Activated T-helper 17 cell treated with anti-CD3 and anti-CD28 coated beads, Interleukin-2, amount 50 U/mL, for 72 hours (primary cell): Measurements from ENCODE around the gene PCDHB10. TPM values are rescaled to one million over a fixed set of nuclear protein-coding genes. Genes with fewer than 3 reads are reported as not detected.
"Not testable (repeated sequence)": the region's sequence is repeated elsewhere in the genome, so short reads cannot be mapped to it uniquely, and the experiment has no call there.

Experiments
- ATAC-seq: fragments of 150-1000 bp; cut with Tn5 transposase; replicated peaks from 2 replicates; pipeline ENCODE4 v1.10.0; 2021; ENCODE audit warnings: mild to moderate bottlenecking, moderate library complexity
- H3K27ac Mint-ChIP-seq: one replicate; pipeline ENCODE4 v1.8.0; 2022; ENCODE audit warnings: mixed read lengths
- H3K27me3 Mint-ChIP-seq: one replicate; pipeline ENCODE4 v1.8.0; 2022; ENCODE audit warnings: mixed read lengths
- H3K36me3 Mint-ChIP-seq: one replicate; pipeline ENCODE4 v1.8.0; 2022; ENCODE audit warnings: low read depth, mild to moderate bottlenecking, mixed read lengths
- H3K4me1 Mint-ChIP-seq: one replicate; pipeline ENCODE4 v1.8.0; 2022; ENCODE audit warnings: mixed read lengths
- H3K4me3 Mint-ChIP-seq: one replicate; pipeline ENCODE4 v1.8.0; 2022; ENCODE audit warnings: mild to moderate bottlenecking, mixed read lengths
- H3K9me3 Mint-ChIP-seq: one replicate; pipeline ENCODE4 v1.8.0; 2022; ENCODE audit warnings: mixed read lengths
- total RNA-seq, 2 donors: library from RNA; stranded (reverse); gene quantifications; one replicate each; pipeline ENCODE4 v1.2.3, GENCODE V29; 2022

The PCDHB10 gene
- total RNA-seq, 2 donors from 2014 or later, result not detected

DNA sequence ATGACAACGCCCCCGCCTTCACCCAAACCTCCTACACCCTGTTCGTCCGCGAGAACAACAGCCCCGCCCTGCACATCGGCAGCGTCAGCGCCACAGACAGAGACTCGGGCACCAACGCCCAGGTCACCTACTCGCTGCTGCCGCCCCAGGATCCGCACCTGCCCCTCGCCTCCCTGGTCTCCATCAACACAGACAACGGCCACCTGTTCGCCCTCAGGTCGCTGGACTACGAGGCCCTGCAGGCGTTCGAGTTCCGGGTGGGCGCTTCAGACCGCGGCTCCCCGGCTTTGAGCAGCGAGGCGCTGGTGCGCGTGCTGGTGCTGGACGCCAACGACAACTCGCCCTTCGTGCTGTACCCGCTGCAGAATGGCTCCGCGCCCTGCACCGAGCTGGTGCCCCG, 12.8 kb upstream of the PCDHB10 start:
- H3K9me3 Mint-ChIP-seq, H3K4me1 Mint-ChIP-seq, ATAC-seq, H3K36me3 Mint-ChIP-seq, H3K4me3 Mint-ChIP-seq, H3K27ac Mint-ChIP-seq: not testable (repeated sequence)
- H3K27me3 Mint-ChIP-seq, result peaks cover 26% of the 10 kb centered on the region

DNA sequence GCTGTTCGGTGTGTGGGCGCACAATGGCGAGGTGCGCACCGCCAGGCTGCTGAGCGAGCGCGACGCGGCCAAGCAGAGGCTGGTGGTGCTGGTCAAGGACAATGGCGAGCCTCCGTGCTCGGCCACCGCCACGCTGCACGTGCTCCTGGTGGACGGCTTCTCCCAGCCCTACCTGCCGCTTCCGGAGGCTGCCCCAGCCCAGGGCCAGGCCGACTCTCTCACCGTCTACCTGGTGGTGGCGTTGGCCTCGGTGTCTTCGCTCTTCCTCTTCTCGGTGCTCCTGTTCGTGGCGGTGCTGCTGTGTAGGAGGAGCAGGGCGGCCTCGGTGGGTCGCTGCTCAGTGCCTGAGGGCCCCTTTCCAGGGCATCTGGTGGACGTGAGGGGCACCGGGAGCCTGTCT, 12.3 kb upstream of the PCDHB10 start:
- H3K4me3 Mint-ChIP-seq, H3K9me3 Mint-ChIP-seq, H3K36me3 Mint-ChIP-seq, H3K27ac Mint-ChIP-seq, ATAC-seq, H3K4me1 Mint-ChIP-seq: not testable (repeated sequence)
- H3K27me3 Mint-ChIP-seq, result peaks cover 31% of the 10 kb centered on the region

- Mint-ChIP-seq H3K27ac (no peak overlapping the region), H3K36me3 (no peaks in the 10 kb centered on the region), H3K27me3 (peaks cover 34% of the 10 kb centered on the region), H3K4me3 (no peak overlapping the region), H3K9me3 (no peaks in the 10 kb centered on the region), H3K4me1 (no peaks in the 10 kb centered on the region)
- ATAC-seq, result no peak
Observed at GRCh38 chr5:141180313-141180712, 11.8 kb upstream of the PCDHB10 start.

GRCh38 chr5:141182248-141182647, 9.9 kb upstream of the PCDHB10 start, which contains the start of gene PCDHB16:
Gene PCDHB16 (plus strand): TSS chr5:141182387. CDS start chr5:141182560, 173 bp downstream.
- Mint-ChIP-seq H3K27me3 (peaks cover 45% of the 10 kb centered on the region), H3K27ac (no peak within 1 kb of the TSS), H3K9me3 (peaks cover 5% of the 10 kb centered on the region), H3K4me3 (no peak within 1 kb of the TSS), H3K36me3 (no peaks in the 10 kb centered on the region), H3K4me1 (peaks cover 6% of the 10 kb centered on the region)
- no peak for ATAC-seq

DNA sequence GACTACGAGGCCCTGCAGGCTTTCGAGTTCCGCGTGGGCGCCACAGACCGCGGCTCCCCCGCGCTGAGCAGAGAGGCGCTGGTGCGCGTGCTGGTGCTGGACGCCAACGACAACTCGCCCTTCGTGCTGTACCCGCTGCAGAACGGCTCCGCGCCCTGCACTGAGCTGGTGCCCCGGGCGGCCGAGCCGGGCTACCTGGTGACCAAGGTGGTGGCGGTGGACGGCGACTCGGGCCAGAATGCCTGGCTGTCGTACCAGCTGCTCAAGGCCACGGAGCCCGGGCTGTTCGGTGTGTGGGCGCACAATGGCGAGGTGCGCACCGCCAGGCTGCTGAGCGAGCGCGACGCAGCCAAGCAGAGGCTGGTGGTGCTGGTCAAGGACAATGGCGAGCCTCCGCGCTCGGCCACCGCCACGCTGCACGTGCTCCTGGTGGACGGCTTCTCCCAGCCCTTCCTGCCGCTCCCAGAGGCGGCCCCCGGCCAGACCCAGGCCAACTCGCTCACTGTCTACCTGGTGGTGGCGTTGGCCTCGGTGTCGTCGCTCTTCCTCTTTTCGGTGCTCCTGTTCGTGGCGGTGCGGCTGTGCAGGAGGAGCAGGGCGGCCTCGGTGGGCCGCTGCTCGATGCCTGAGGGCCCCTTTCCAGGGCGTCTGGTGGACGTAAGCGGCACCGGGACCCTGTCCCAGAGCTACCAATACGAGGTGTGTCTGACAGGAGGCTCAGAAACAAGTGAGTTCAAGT, 7.9 kb upstream of the PCDHB10 start:
- H3K4me3 Mint-ChIP-seq, ATAC-seq, H3K36me3 Mint-ChIP-seq, H3K4me1 Mint-ChIP-seq, H3K9me3 Mint-ChIP-seq, H3K27ac Mint-ChIP-seq: not testable (repeated sequence)
- H3K27me3 Mint-ChIP-seq, result peaks cover 52% of the 10 kb centered on the region

DNA sequence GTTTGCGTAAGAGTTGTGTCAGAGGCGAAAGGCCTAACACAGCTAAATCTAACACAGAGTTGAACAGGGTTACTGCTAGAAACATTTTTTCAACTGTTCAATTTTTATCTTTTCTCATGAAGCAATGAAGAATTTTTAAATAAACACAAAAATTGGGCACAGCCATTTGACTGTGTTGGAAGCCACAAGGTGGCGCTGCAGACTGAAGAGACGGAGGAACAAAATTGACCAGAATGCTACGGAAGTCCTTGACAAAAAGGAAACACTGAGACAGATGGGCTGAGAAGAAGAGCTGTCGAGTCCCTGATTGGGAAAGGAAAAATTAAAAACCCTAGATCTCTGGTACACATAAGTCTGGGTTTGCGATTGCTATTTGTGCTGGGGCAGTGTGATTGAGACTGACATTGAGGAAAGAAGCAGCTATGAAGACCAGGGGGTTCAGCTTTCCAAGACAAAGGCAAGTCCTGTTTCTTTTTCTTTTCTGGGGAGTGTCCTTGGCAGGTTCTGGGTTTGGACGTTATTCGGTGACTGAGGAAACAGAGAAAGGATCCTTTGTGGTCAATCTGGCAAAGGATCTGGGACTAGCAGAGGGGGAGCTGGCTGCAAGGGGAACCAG, 5.1 kb upstream of the PCDHB10 start, which contains the start of gene PCDHB9:
Gene PCDHB9, plus strand, starts transcription at position 265 of the 616 bp plus-strand sequence. Its CDS starts 158 bp downstream, at position 423.
- Mint-ChIP-seq H3K9me3 (peaks cover 8% of the 10 kb centered on the region), H3K4me3 (peak within 1 kb of the TSS; percentile 47), H3K27ac (peak within 1 kb of the TSS; percentile 37), H3K36me3 (no peaks in the 10 kb centered on the region), H3K4me1 (peaks cover 6% of the 10 kb centered on the region), H3K27me3 (peaks cover 48% of the 10 kb centered on the region)
- ATAC-seq, result no peak

- not testable (repeated sequence) for H3K36me3 Mint-ChIP-seq, ATAC-seq, H3K27ac Mint-ChIP-seq, H3K4me3 Mint-ChIP-seq, H3K4me1 Mint-ChIP-seq
- Mint-ChIP-seq H3K27me3 (peaks cover 37% of the 10 kb centered on the region), H3K9me3 (peaks cover 11% of the 10 kb centered on the region)
Observed at GRCh38 chr5:141188682-141189081, 3.5 kb upstream of the PCDHB10 start.

- not testable (repeated sequence) for H3K4me3 Mint-ChIP-seq, H3K4me1 Mint-ChIP-seq, ATAC-seq, H3K27ac Mint-ChIP-seq, H3K36me3 Mint-ChIP-seq
- peaks cover 11% of the 10 kb centered on the region for H3K9me3 Mint-ChIP-seq
- peaks cover 37% of the 10 kb centered on the region for H3K27me3 Mint-ChIP-seq
Observed at GRCh38 chr5:141189131-141189530, 3.0 kb upstream of the PCDHB10 start.

GRCh38 chr5:141194332-141194731, 2.2 kb downstream of the PCDHB10 start:
- not testable (repeated sequence) for H3K27ac Mint-ChIP-seq, H3K4me1 Mint-ChIP-seq, H3K4me3 Mint-ChIP-seq, ATAC-seq, H3K36me3 Mint-ChIP-seq
- peaks cover 18% of the 10 kb centered on the region for H3K9me3 Mint-ChIP-seq
- H3K27me3 Mint-ChIP-seq, result peaks cover 27% of the 10 kb centered on the region

- Mint-ChIP-seq H3K9me3 (peaks cover 18% of the 10 kb centered on the region), H3K4me3 (no peak overlapping the region), H3K36me3 (no peaks in the 10 kb centered on the region), H3K27ac (no peak overlapping the region), H3K27me3 (peaks cover 35% of the 10 kb centered on the region), H3K4me1 (no peaks in the 10 kb centered on the region)
- ATAC-seq, result no peak
Observed at GRCh38 chr5:141196363-141196762, 4.2 kb downstream of the PCDHB10 start.

- no peaks in the 10 kb centered on the region for H3K4me1 Mint-ChIP-seq
- H3K4me3 Mint-ChIP-seq, result no peak within 1 kb of the TSS
- H3K9me3 Mint-ChIP-seq, result peaks cover 18% of the 10 kb centered on the region
- H3K36me3 Mint-ChIP-seq, result no peaks in the 10 kb centered on the region
- H3K27me3 Mint-ChIP-seq, result peaks cover 26% of the 10 kb centered on the region
- no peak for ATAC-seq
- H3K27ac Mint-ChIP-seq, result no peak within 1 kb of the TSS
Observed at GRCh38 chr5:141199359-141200235, 7.4 kb downstream of the PCDHB10 start, which contains the start of gene PCDHB11. Gene PCDHB11 (plus strand): TSS chr5:141199627. CDS start chr5:141199775, 148 bp downstream.

- not testable (repeated sequence) for H3K27ac Mint-ChIP-seq, H3K36me3 Mint-ChIP-seq, H3K4me3 Mint-ChIP-seq, ATAC-seq, H3K4me1 Mint-ChIP-seq
- Mint-ChIP-seq H3K27me3 (peaks cover 25% of the 10 kb centered on the region), H3K9me3 (peaks cover 17% of the 10 kb centered on the region)
Observed at GRCh38 chr5:141201126-141201525, 9.0 kb downstream of the PCDHB10 start.

DNA sequence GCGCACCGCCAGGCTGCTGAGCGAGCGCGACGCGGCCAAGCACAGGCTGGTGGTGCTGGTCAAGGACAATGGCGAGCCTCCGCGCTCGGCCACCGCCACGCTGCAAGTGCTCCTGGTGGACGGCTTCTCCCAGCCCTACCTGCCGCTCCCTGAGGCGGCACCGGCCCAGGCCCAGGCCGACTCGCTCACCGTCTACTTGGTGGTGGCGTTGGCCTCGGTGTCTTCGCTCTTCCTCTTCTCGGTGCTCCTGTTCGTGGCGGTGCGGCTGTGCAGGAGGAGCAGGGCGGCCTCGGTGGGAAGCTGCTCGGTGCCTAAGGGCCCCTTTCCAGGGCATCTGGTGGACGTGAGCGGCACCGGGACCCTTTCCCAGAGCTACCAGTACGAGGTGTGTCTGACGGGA, 9.5 kb downstream of the PCDHB10 start:
- ATAC-seq, H3K27ac Mint-ChIP-seq, H3K36me3 Mint-ChIP-seq, H3K4me1 Mint-ChIP-seq, H3K4me3 Mint-ChIP-seq: not testable (repeated sequence)
- Mint-ChIP-seq H3K27me3 (peaks cover 28% of the 10 kb centered on the region), H3K9me3 (peaks cover 13% of the 10 kb centered on the region)

- H3K4me1 Mint-ChIP-seq, result no peaks in the 10 kb centered on the region
- no peak within 1 kb of the TSS for H3K27ac Mint-ChIP-seq
- H3K4me3 Mint-ChIP-seq, result no peak within 1 kb of the TSS
- H3K9me3 Mint-ChIP-seq, result no peaks in the 10 kb centered on the region
- H3K27me3 Mint-ChIP-seq, result peaks cover 44% of the 10 kb centered on the region
- ATAC-seq, result no peak
- H3K36me3 Mint-ChIP-seq, result no peaks in the 10 kb centered on the region
Observed at GRCh38 chr5:141208478-141208877, 16.3 kb downstream of the PCDHB10 start, which contains the start of gene PCDHB12. Gene PCDHB12 (plus strand): TSS chr5:141208719. CDS start chr5:141208908, 189 bp downstream.
